ENCODE measurements around the gene ACSBG1.

ACSBG1 gene

GRCh38 chr15:78216276-78217104, 17.9 kb downstream of the ACSBG1 start:
- no peak for DNase-seq

GRCh38 chr15:78213956-78214355, 20.4 kb downstream of the ACSBG1 start:
- DNase-seq, result no peak

- no peak for DNase-seq
Observed at GRCh38 chr15:78213425-78213750, 21.0 kb downstream of the ACSBG1 start.

DNA sequence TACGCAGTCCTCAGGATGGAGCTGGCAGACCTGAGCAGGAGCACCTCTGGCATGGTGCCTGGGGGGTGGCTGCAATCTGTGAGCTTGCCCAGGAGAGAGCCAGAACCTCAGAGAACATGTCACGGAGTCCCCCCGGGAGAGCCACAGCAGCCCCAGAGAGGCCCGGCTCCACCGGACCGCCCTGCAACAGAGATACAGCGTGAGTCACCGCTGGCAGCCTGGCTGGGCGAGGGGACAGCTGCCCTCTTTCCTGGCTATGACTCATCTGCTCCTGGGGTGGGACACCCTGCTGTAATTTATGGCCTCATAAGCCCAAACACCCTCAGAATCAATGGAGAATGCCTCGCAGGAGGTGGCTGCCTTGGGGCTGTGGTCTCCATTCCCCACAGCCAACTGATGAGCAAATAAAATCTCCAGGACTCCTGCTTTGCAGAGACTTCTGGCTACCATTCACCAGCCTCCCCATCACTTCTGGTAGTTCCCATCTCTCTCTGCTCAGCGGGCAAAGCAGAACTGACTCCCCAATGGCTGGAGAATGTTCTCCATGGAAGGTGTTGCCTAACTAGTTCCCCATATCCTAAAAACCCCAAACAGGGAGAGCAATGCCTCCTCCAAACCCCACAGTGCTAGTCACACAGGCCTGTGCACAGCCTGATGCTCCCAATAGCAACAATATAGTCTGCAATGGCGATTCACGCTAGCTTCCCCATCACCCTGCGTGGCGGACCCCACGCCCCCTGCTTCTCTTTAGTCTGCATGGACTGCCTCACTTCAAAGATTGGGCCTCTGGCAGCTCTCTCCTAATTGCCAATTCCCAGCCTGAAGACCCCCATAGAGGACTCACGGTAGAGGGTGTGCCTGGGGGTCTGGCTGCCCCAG, 21.6 kb downstream of the ACSBG1 start:
- DNase-seq, result peak; percentile 57

GRCh38 chr15:78212008-78212407, 22.4 kb downstream of the ACSBG1 start:
- DNase-seq, result no peak

- no peak for DNase-seq
Observed at GRCh38 chr15:78211189-78211921, 23.0 kb downstream of the ACSBG1 start.

GRCh38 chr15:78210349-78210717, 24.0 kb downstream of the ACSBG1 start:
- DNase-seq, result no peak

GRCh38 chr15:78209646-78210348, 24.6 kb downstream of the ACSBG1 start:
- no peak for DNase-seq

DNA sequence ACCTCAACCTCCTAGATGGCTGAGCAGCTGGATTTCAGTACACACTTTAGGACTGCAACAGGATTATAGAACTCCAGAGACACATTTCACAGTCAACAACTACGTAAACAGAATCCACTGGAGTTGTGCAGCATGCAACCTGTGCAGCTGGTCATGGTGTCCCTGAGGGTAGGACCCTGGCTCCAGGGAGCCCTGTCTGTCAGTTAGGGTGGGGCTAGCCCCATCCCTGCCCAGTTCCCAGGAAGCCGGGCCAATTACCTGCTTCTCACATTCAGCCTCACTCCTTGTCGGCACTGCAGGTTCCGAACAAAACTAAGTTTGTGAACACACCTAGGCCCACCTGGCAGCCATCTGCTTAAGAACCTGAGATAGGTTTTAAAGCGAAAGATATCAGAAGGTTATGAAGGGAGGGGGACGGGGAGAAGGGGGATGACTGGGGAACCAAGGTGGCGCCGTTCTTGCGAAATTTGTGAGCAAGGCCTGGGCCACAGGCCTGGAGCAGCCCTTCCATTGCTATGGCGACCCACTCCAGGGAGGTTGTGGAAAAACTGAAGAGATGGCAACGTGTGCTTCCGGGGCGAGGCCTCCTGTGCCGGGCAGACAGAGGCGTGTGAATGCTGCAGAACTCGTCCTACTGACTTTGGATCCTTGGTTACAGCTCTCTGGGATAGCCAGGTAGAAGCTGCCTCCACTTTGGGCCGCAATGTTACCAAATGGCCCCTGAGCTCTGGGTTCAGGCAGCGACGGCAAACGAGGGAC, 25.3 kb downstream of the ACSBG1 start:
- no peak for DNase-seq

GRCh38 chr15:78208341-78208844, 26.0 kb downstream of the ACSBG1 start:
- DNase-seq, result no peak

- DNase-seq, result no peak
Observed at GRCh38 chr15:78207641-78208340, 26.6 kb downstream of the ACSBG1 start.

DNA sequence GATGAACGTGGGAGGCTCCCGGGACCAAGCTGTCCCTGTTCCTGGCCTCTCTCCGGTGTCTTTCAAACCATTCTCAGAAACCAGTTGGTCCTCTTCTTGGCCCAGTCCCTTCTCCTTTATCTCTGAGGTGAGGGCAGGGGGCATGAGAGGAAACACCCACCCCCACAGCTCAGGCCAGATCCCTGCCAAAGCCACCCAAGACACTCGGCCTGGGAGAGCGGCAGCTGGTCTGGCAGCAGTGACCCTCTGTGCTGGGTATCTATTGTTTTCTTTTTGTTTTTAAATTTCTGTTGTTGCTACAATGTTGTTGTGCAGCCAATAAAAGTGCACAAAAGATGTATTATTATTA, 27.3 kb downstream of the ACSBG1 start:
- no peak for DNase-seq

GRCh38 chr15:78206326-78207109, 27.8 kb downstream of the ACSBG1 start:
- peak; percentile 8 for DNase-seq

DNA sequence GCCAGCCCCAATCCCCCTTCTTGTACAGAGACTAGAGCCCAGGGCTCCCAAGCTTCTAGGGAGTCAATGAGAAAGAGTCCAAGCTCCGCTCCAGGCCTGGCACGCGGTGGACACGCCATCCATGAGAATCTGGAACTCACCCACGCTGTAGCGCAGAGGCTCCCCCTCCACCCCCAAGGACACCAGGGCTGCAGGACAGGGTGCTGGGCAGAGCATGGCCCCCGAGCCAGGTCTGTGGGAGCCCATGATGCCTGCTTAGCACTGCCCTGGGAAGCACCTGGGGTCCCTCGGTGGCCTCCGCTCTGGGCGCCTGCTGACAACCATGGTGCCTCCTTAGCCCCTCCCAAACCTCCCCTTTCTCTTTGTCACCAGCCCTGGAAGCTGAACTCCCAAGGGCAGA, 28.5 kb downstream of the ACSBG1 start:
- DNase-seq, result no peak

DNA sequence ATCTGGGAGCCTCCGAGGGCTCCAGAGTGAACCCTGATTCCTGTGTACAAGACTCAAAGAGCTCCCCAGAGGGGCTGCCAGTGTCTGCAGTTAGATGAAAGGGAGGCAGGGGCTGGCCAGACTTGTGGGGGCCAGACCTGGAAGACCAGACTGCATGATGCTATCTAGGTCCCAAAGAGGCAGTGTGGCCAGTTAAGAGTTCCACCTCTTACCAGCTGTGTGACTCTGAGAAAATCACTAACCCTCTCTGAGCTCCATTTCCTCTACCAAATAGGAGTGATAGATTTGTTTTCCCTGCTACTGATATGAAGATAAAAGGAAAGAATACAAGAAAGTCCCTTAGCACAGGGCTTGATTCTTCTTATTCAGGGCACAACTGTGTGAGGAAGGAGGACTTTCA, 29.0 kb downstream of the ACSBG1 start:
- no peak for DNase-seq

DNA sequence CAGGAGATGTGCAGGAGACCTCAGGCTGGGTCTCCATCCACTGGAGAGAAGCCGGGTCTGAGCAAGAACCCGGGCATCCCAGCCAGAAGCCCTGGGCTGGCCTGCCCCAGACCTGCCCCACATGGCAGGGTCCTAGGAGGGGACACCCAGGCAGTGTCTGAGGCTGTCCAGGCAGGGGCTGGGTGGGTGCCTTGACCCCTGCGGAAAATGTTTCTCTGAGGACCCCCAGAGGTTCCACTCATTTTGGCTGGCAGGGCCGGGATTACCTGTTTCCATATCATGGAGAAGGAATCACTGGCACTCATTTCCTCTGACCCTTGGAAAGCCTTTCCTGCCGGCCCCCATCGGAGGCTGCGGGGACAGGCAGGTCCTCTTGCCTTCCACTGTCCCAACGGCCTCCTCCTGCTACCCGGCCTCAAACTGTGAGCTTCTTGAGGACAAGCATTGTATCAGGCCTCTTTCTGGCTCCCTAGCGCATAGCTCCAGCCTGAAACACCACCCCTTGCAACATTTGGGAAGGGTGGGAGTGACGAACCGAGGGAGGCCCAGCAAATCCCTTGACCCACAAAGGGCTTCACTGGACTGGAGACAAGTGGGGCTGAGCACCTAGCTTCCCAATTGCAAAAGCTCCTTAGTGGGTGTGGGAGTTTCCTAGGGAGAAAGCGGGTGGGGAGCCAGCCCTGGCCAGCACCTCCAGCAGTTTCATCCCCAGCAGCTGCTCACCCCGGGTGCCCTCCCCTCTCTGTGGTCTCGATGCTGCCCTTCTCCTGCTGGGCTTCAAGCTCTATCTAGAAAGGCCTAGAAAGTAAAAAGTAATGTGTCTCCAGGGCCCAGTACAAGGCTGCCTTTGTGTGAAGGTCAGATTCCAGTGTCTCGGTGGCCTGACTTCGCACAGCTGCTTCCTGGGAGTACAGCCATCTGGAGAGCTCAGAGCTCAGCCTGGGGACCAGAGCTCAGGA, 29.7 kb downstream of the ACSBG1 start:
- DNase-seq, result no peak

DNA sequence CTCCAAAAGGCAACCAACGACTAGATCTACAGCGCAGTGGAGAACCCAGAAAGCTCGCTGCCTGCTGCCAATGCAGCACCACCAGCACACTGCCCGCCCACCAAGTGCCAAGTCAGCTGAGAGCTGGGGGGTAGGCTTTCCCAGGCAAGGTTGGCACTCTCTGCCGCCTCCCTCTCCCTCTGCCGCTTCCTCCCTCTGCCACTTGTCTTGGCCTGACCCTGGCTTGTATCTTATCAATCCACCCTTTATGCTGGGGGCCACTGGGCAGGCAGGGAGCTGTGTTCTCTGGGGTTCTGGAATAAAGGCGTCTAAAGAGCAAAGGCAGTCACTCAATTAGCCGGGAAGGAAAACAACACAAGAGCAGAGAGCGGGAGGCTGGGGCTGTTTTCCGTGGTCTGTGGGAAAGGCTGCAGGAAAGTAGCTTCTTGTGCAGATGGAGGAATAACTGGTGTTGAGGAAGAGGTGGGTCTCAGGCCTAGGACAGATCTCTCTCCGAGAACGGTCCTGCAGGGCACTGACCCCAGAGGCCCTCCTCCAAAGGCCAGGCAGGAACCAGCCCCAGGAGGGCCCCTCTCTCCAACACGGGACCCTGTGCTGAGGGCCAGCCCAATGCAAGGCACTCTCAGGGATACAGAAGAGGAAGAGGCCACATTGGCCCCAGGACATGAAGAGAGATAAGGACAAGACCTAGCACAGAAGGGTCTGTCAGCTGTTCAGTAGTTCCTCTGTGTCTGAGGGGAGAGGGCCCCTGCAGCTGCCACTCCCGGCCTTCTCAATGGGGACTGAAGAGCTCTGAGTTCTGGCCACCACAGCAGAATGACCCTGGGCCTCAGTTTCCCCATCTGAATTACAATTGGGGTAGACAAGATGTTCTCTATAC, 30.8 kb downstream of the ACSBG1 start:
- no peak for DNase-seq

Data from HCEC 1CT (cell line).